Neural cell (in vitro differentiated cells): ENCODE data around the gene SLC38A3. TPM values are rescaled to one million over a fixed set of nuclear protein-coding genes. Genes with fewer than 3 reads are reported as not detected.
A peak's percentile ranks its signal among the peaks of the same experiment; 100 is the strongest.

ENCODE experiments used
- H2AFZ ChIP-seq: fragments of 200-600, 300-800 bp; sonication (generic), shearing (Covaris generic); 2 replicates; pipeline ENCODE4 v1.6.0; 2014; ENCODE audit warnings: low read depth, mild to moderate bottlenecking, antibody characterized with exemption, low read length, moderate library complexity
- H3F3A ChIP-seq: fragments of 200-600 bp; shearing (Covaris generic); 2 replicates; pipeline ENCODE4 v1.6.1; 2016; ENCODE audit warnings: mild to moderate bottlenecking, moderate library complexity, mixed read lengths, antibody characterized with exemption, low read length; ENCODE audit not compliant: insufficient read depth, poor library complexity, severe bottlenecking
- H3K27ac ChIP-seq: fragments of 200-600, 300-800 bp; sonication (generic), shearing (Covaris generic); 2 replicates; pipeline ENCODE4 v1.5.1; 2014; ENCODE audit warnings: mild to moderate bottlenecking, low read length, moderate library complexity
- H3K27me3 ChIP-seq: fragments of 300-800, 200-600 bp; sonication (generic), shearing (Covaris generic); 2 replicates; pipeline ENCODE4 v1.6.0; 2014; ENCODE audit warnings: mild to moderate bottlenecking, low read depth, low read length, moderate library complexity; ENCODE audit not compliant: insufficient read depth
- H3K36me3 ChIP-seq: fragments of 300-800, 200-600 bp; sonication (generic), shearing (Covaris generic); 2 replicates; pipeline ENCODE4 v1.5.1; 2014; ENCODE audit warnings: mild to moderate bottlenecking, antibody characterized with exemption, low read length, moderate library complexity; ENCODE audit not compliant: insufficient read depth
- H3K4me2 ChIP-seq: fragments of 300-800, 200-600 bp; sonication (generic), shearing (Covaris generic); 2 replicates; pipeline ENCODE4 v1.6.0; 2014; ENCODE audit warnings: mild to moderate bottlenecking, low read length
- H3K4me3 ChIP-seq: fragments of 300-800, 200-600 bp; sonication (generic), shearing (Covaris generic); 2 replicates; pipeline ENCODE4 v1.5.1; 2014; ENCODE audit warnings: mild to moderate bottlenecking, low read length, moderate library complexity
- H3K79me2 ChIP-seq: fragments of 200-600 bp; shearing (Covaris generic); replicated peaks from 2 replicates; pipeline ENCODE4 v1.6.0; 2014; ENCODE audit warnings: mild to moderate bottlenecking, low read length, moderate library complexity; ENCODE audit not compliant: insufficient read depth
- H3K9ac ChIP-seq: fragments of 300-800, 200-600 bp; sonication (generic), shearing (Covaris generic); 2 replicates; pipeline ENCODE4 v1.6.1; 2016; ENCODE audit warnings: mild to moderate bottlenecking, low read length, mixed read lengths
- H3K9me2 ChIP-seq: fragments of 200-600 bp; shearing (Covaris generic); 2 replicates; pipeline ENCODE4 v1.6.1; 2016; ENCODE audit warnings: mild to moderate bottlenecking, low read length, mixed read lengths; ENCODE audit not compliant: insufficient read depth
- H3K9me3 ChIP-seq: fragments of 200-600, 300-800 bp; sonication (generic), shearing (Covaris generic); 2 replicates; pipeline ENCODE4 v1.6.1; 2016; ENCODE audit warnings: mild to moderate bottlenecking, mixed run types, low read length, moderate library complexity, mixed read lengths
- H4K20me1 ChIP-seq: fragments of 200-600 bp; shearing (Covaris generic); 2 replicates; pipeline ENCODE4 v1.6.1; 2016; ENCODE audit warnings: mild to moderate bottlenecking, mixed run types; ENCODE audit not compliant: insufficient read depth
- CTCF ChIP-seq: fragments of 450-650 bp; IDR thresholded peaks from 2 replicates; pipeline ENCODE4 v1.5.1; 2014; ENCODE audit warnings: antibody characterized with exemption, mild to moderate bottlenecking, moderate library complexity; ENCODE audit not compliant: poor library complexity, severe bottlenecking
- EP300 ChIP-seq: fragments of 450-650 bp; conservative IDR thresholded peaks from 2 replicates; pipeline ENCODE4 v1.6.1; 2014; ENCODE audit warnings: antibody characterized with exemption, mild to moderate bottlenecking, moderate library complexity; ENCODE audit not compliant: poor library complexity, severe bottlenecking
- EZH2 ChIP-seq: fragments of 200-600, 300-800 bp; shearing (Covaris generic), sonication (generic); IDR thresholded peaks from 2 replicates; pipeline ENCODE4 v1.6.1; 2014; ENCODE audit warnings: antibody characterized with exemption, low read length, borderline replicate concordance, mild to moderate bottlenecking; ENCODE audit not compliant: insufficient read depth, poor library complexity, severe bottlenecking
- MXI1 ChIP-seq: fragments of 450-650 bp; conservative IDR thresholded peaks from 2 replicates; pipeline ENCODE4 v1.6.1; 2014; ENCODE audit warnings: antibody characterized with exemption, mild to moderate bottlenecking; ENCODE audit not compliant: poor library complexity, severe bottlenecking
- POLR2AphosphoS5 ChIP-seq: IDR thresholded peaks from 2 replicates; pipeline ENCODE4 v1.6.1; 2012
- RAD21 ChIP-seq: fragments of 450-650 bp; conservative IDR thresholded peaks from 2 replicates; pipeline ENCODE4 v1.6.1; 2014; ENCODE audit warnings: antibody characterized with exemption, mild to moderate bottlenecking, moderate library complexity
- REST ChIP-seq: IDR thresholded peaks from 2 replicates; pipeline ENCODE4 v1.6.1; 2012; ENCODE audit warnings: borderline replicate concordance
- SMC3 ChIP-seq: fragments of 450-650 bp; conservative IDR thresholded peaks from 2 replicates; pipeline ENCODE4 v1.6.1; 2014; ENCODE audit warnings: antibody characterized with exemption, mild to moderate bottlenecking, moderate library complexity; ENCODE audit not compliant: poor library complexity
- TAF1 ChIP-seq: IDR thresholded peaks from 2 replicates; pipeline ENCODE4 v1.6.1; 2012; ENCODE audit warnings: low read depth
- polyA plus RNA-seq: library from polyadenylated mRNA; depleted of rRNA; stranded (reverse); fragments of >200 nt; gene quantifications from 2 replicates; pipeline ENCODE4 v1.2.3, GENCODE V29; 2014

SLC38A3 gene
- polyA plus RNA-seq, 1 donor from 2014 or later = not detected

GRCh38 chr3:50236484-50237132 is 31.5 kb downstream of the SLC38A3 start:
- no peaks in the 10 kb centered on the region for H3K36me3 ChIP-seq
- no peaks in the 10 kb centered on the region for H3K9me3 ChIP-seq
- no peaks in the 10 kb centered on the region for H3K27me3 ChIP-seq
- H3K27ac ChIP-seq = peak overlapping the region; percentile 69
- peak overlapping the region; percentile 100 for H3K4me2 ChIP-seq
- no peak for TF ChIP-seq REST
- peaks cover 56% of the 10 kb centered on the region for H3K79me2 ChIP-seq
- no peaks in the 10 kb centered on the region for H4K20me1 ChIP-seq
- peak overlapping the region; percentile 87 for H3K4me3 ChIP-seq
- H3K9ac ChIP-seq = peak overlapping the region; percentile 78
- H3K9me2 ChIP-seq = no peaks in the 10 kb centered on the region
- no peaks in the 10 kb centered on the region for H3F3A ChIP-seq
- no peak overlapping the region for H2AFZ ChIP-seq

GRCh38 chr3:50237133-50237651 is 32.1 kb downstream of the SLC38A3 start:
- H3K4me2 ChIP-seq = peak overlapping the region; percentile 100
- H4K20me1 ChIP-seq = no peaks in the 10 kb centered on the region
- no peak overlapping the region for H2AFZ ChIP-seq
- no peaks in the 10 kb centered on the region for H3K36me3 ChIP-seq
- no peaks in the 10 kb centered on the region for H3F3A ChIP-seq
- peaks cover 62% of the 10 kb centered on the region for H3K79me2 ChIP-seq
- peak overlapping the region; percentile 87 for H3K4me3 ChIP-seq
- no peaks in the 10 kb centered on the region for H3K9me3 ChIP-seq
- no peaks in the 10 kb centered on the region for H3K9me2 ChIP-seq
- TF ChIP-seq EP300 = no peak
- no peak for TF ChIP-seq CTCF
- no peak for TF ChIP-seq RAD21
- no peak for TF ChIP-seq POLR2AphosphoS5
- no peak for TF ChIP-seq MXI1
- no peak for TF ChIP-seq TAF1
- TF ChIP-seq SMC3 = no peak
- TF ChIP-seq EZH2 = no peak
- no peak for TF ChIP-seq REST
- peak overlapping the region; percentile 78 for H3K9ac ChIP-seq
- H3K27me3 ChIP-seq = no peaks in the 10 kb centered on the region
- peak overlapping the region; percentile 69 for H3K27ac ChIP-seq
